Ureter (tissue), 1 donor: ENCODE measurements around the gene TFEC. TPM values are rescaled to one million over a fixed set of nuclear protein-coding genes. Genes with fewer than 3 reads are reported as not detected.
"Not testable (repeated sequence)": the region's sequence is repeated elsewhere in the genome, so short reads cannot be mapped to it uniquely, and the experiment has no call there.

ENCODE experiments used
- DNase-seq: peaks from one replicate; pipeline ENCODE4 v3.0.0-alpha.2; 2020; ENCODE audit warnings: low spot score
- total RNA-seq: library from RNA; stranded (reverse); gene quantifications from one replicate; pipeline ENCODE4 v1.2.4, GENCODE V29; 2023
- donor health status: DM: yes; HTN: yes; CAD: no.

The TFEC gene
- total RNA-seq = 5.6 TPM

- no peak for DNase-seq
Observed at GRCh38 chr7:116030651-116031276, at the start of gene TFEC. Gene TFEC (minus strand): TSS chr7:116030763. CDS start chr7:115984441, 46,322 bp downstream.

GRCh38 chr7:116075351-116076145 is 45.0 kb upstream of the TFEC start:
- DNase-seq = no peak

GRCh38 chr7:116071629-116072028 is 41.1 kb upstream of the TFEC start:
- DNase-seq = no peak

GRCh38 chr7:116064179-116064578 is 33.6 kb upstream of the TFEC start:
- no peak for DNase-seq

GRCh38 chr7:116062666-116063065 is 32.1 kb upstream of the TFEC start:
- DNase-seq = no peak

GRCh38 chr7:116052006-116052405 is 21.4 kb upstream of the TFEC start:
- DNase-seq = no peak

- DNase-seq = not testable (repeated sequence)
Observed at GRCh38 chr7:116047261-116047660, 16.7 kb upstream of the TFEC start.

- no peak for DNase-seq
Observed at GRCh38 chr7:116045532-116045931, 15.0 kb upstream of the TFEC start.

- DNase-seq = no peak
Observed at GRCh38 chr7:116041615-116042014, 11.1 kb upstream of the TFEC start.

- no peak for DNase-seq
Observed at GRCh38 chr7:116037401-116037800, 6.8 kb upstream of the TFEC start.

- no peak for DNase-seq
Observed at GRCh38 chr7:116034411-116034810, 3.8 kb upstream of the TFEC start.

GRCh38 chr7:116032886-116033285 is 2.3 kb upstream of the TFEC start:
- DNase-seq = no peak

GRCh38 chr7:116028787-116029186 is 1.8 kb downstream of the TFEC start:
- DNase-seq = no peak

- DNase-seq = no peak
Observed at GRCh38 chr7:116027786-116028185, 2.8 kb downstream of the TFEC start.

- no peak for DNase-seq
Observed at GRCh38 chr7:116024826-116025809, 5.4 kb downstream of the TFEC start.

GRCh38 chr7:116021237-116021636 is 9.3 kb downstream of the TFEC start:
- DNase-seq = no peak

GRCh38 chr7:116018731-116019130 is 11.8 kb downstream of the TFEC start:
- no peak for DNase-seq

GRCh38 chr7:116013675-116014074 is 16.9 kb downstream of the TFEC start:
- DNase-seq = no peak

GRCh38 chr7:116011584-116011983 is 19.0 kb downstream of the TFEC start:
- DNase-seq = no peak

GRCh38 chr7:116004762-116005161 is 25.8 kb downstream of the TFEC start:
- DNase-seq = not testable (repeated sequence)

GRCh38 chr7:115997221-115997620 is 33.3 kb downstream of the TFEC start:
- no peak for DNase-seq

- DNase-seq = no peak
Observed at GRCh38 chr7:115995701-115996100, 34.9 kb downstream of the TFEC start.
